Measurements from ENCODE around the gene SLIT3. TPM values are rescaled to one million over a fixed set of nuclear protein-coding genes. Genes with fewer than 3 reads are reported as not detected.

SLIT3 gene
- total RNA-seq, 2 experiments from 2014 or later: not detected

- ChIA-PET CTCF (no interaction called here), POLR2A (no interaction called here)
- H3K27ac ChIP-seq (ENCODE audit: low read depth in 1 of 2, low read length in 2 of 2): no peak overlapping the region
- H3K4me3 Mint-ChIP-seq: no peak overlapping the region
- H3K27ac Mint-ChIP-seq: no peak overlapping the region
- no peaks in the 10 kb centered on the region for H3K4me1 Mint-ChIP-seq (ENCODE audit: low read depth)
- H3K9me3 ChIP-seq (ENCODE audit: control insufficient read depth in 1 of 2, insufficient read depth in 1 of 2, low read length in 2 of 2): no peaks in the 10 kb centered on the region
- no peaks in the 10 kb centered on the region for H3K4me1 ChIP-seq (ENCODE audit: insufficient read depth, low read length)
- DNase-seq: no peak
- ATAC-seq (ENCODE audit: poor library complexity): no peak
- no peaks in the 10 kb centered on the region for H3K9me3 Mint-ChIP-seq
- H3K27me3 ChIP-seq (ENCODE audit: control insufficient read depth in 1 of 2, insufficient read depth in 2 of 2, low read length in 2 of 2): peaks cover 0 to 3% of the 10 kb centered on the region in 2 experiments
- TF ChIP-seq, protein P1, sequence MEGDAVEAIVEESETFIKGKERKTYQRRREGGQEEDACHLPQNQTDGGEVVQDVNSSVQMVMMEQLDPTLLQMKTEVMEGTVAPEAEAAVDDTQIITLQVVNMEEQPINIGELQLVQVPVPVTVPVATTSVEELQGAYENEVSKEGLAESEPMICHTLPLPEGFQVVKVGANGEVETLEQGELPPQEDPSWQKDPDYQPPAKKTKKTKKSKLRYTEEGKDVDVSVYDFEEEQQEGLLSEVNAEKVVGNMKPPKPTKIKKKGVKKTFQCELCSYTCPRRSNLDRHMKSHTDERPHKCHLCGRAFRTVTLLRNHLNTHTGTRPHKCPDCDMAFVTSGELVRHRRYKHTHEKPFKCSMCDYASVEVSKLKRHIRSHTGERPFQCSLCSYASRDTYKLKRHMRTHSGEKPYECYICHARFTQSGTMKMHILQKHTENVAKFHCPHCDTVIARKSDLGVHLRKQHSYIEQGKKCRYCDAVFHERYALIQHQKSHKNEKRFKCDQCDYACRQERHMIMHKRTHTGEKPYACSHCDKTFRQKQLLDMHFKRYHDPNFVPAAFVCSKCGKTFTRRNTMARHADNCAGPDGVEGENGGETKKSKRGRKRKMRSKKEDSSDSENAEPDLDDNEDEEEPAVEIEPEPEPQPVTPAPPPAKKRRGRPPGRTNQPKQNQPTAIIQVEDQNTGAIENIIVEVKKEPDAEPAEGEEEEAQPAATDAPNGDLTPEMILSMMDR (IDR thresholded peaks at IDR 0.05): no peak
- intact Hi-C loops (cut with DNase I, micrococcal nuclease): no loop called here
- H3K4me3 ChIP-seq (ENCODE audit: low read length): no peak overlapping the region
- no peaks in the 10 kb centered on the region for H3K36me3 ChIP-seq (ENCODE audit: insufficient read depth, low read length)
- no peaks in the 10 kb centered on the region for H3K36me3 Mint-ChIP-seq (ENCODE audit: low read depth)
- H3K27me3 Mint-ChIP-seq: peaks cover 7% of the 10 kb centered on the region
Measured at GRCh38 chr5:169006842-169007790, 293.8 kb downstream of the SLIT3 start.

GRCh38 chr5:169004551-169004950 lies 296.4 kb downstream of the SLIT3 start:
- Mint-ChIP-seq H3K9me3 (no peaks in the 10 kb centered on the region), H3K36me3 (ENCODE audit: low read depth) (no peaks in the 10 kb centered on the region), H3K4me3 (no peak overlapping the region), H3K4me1 (ENCODE audit: low read depth) (no peaks in the 10 kb centered on the region), H3K27me3 (peaks cover 7% of the 10 kb centered on the region), H3K27ac (no peak overlapping the region)
- DNase-seq: no peak
- no peaks in the 10 kb centered on the region for H3K36me3 ChIP-seq (ENCODE audit: insufficient read depth, low read length)
- H3K27me3 ChIP-seq (ENCODE audit: control insufficient read depth in 1 of 2, insufficient read depth in 2 of 2, low read length in 2 of 2): peaks cover under 1 to 3% of the 10 kb centered on the region in 2 experiments
- ChIA-PET CTCF (no interaction called here), POLR2A (no interaction called here)
- H3K9me3 ChIP-seq (ENCODE audit: control insufficient read depth in 1 of 2, insufficient read depth in 1 of 2, low read length in 2 of 2): no peaks in the 10 kb centered on the region
- H3K4me3 ChIP-seq (ENCODE audit: low read length): no peak overlapping the region
- no peak overlapping the region for H3K27ac ChIP-seq (ENCODE audit: low read depth in 1 of 2, low read length in 2 of 2)
- no peaks in the 10 kb centered on the region for H3K4me1 ChIP-seq (ENCODE audit: insufficient read depth, low read length)
- TF ChIP-seq, protein P1 (IDR thresholded peaks at IDR 0.05): no peak
- no peak for ATAC-seq (ENCODE audit: poor library complexity)
- intact Hi-C loops (cut with DNase I, micrococcal nuclease): no loop called here

DNA sequence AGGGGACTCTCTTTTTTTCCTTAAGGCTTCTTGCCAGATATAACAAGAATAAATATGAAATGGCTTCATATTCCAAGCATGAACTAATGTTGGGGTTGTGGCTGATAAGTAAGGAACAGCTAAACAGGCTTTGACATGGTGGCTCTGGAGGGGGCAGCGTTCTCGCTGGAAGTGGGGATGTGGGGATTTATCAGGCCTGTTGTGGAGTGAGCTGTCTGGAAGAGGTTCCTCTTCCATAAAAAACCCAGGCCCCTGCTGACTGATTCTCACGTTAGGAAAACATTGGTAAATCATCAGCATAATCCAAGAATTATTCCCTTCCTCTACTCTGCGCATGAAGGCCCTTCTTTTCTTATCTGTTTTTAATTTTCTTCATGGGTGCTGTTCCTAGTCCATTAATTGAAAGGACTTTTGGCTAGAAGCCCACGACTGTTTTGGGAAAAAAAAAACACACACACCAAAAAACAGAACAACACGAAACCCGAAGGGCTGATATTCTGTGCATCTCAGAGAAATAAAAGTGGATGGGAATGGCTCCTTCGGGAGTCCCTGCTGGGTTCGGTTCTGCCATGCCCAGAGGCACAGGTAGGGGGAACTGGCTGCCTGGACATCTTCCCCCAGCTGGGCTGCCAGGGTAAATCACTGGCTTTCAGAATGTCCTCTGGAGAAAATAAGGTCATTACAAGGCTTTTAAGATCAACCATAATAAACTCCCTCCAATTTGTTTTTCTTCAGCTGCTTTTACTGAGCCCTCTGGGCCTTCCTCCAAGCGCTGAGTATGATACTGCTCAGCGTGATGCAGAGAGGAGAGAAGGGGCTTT lies 297.0 kb downstream of the SLIT3 start:
- no peak overlapping the region for H3K4me3 Mint-ChIP-seq
- no peaks in the 10 kb centered on the region for H3K4me1 Mint-ChIP-seq (ENCODE audit: low read depth)
- DNase-seq: no peak
- no peak for ATAC-seq (ENCODE audit: poor library complexity)
- H3K9me3 Mint-ChIP-seq: no peaks in the 10 kb centered on the region
- no peak overlapping the region for H3K27ac Mint-ChIP-seq
- intact Hi-C loops (cut with DNase I, micrococcal nuclease): no loop called here
- TF ChIP-seq, protein P1 (IDR thresholded peaks at IDR 0.05): no peak
- no peaks in the 10 kb centered on the region for H3K9me3 ChIP-seq (ENCODE audit: control insufficient read depth in 1 of 2, insufficient read depth in 1 of 2, low read length in 2 of 2)
- POLR2A ChIA-PET: no interaction called here
- CTCF ChIA-PET: no interaction called here
- H3K4me1 ChIP-seq (ENCODE audit: insufficient read depth, low read length): no peaks in the 10 kb centered on the region
- peaks cover 7% of the 10 kb centered on the region for H3K27me3 Mint-ChIP-seq
- no peaks in the 10 kb centered on the region for H3K36me3 ChIP-seq (ENCODE audit: insufficient read depth, low read length)
- H3K4me3 ChIP-seq (ENCODE audit: low read length): no peak overlapping the region
- H3K27ac ChIP-seq (ENCODE audit: low read depth in 1 of 2, low read length in 2 of 2): no peak overlapping the region
- peaks cover 0 to 4% of the 10 kb centered on the region in 2 experiments for H3K27me3 ChIP-seq (ENCODE audit: control insufficient read depth in 1 of 2, insufficient read depth in 2 of 2, low read length in 2 of 2)
- no peaks in the 10 kb centered on the region for H3K36me3 Mint-ChIP-seq (ENCODE audit: low read depth)
